CD4-positive, alpha-beta T cell (primary cell): ENCODE data around the gene C13orf46. TPM values are rescaled to one million over a fixed set of nuclear protein-coding genes. Genes with fewer than 3 reads are reported as not detected.

Experiments
- ATAC-seq: fragments of 200-7000 bp; cut with Tn5 transposase; one replicate; pipeline ENCODE4 v1.10.0; 2022; ENCODE audit warnings: mild to moderate bottlenecking; ENCODE audit not compliant: poor library complexity
- CTCF ChIA-PET: fragments of 350-600 bp; sonication (Branson Sonifier 250); formaldehyde crosslinking; loops from one replicate; lab custom pipeline; 2021; ENCODE audit warnings: antibody characterized with exemption, inconsistent platforms; lab: Charles Lee
- POLR2A ChIA-PET: fragments of 350-600 bp; sonication (Branson Sonifier 250); formaldehyde crosslinking; loops from one replicate; lab custom pipeline; 2021; ENCODE audit warnings: antibody characterized with exemption, inconsistent platforms; lab: Charles Lee
- DNase-seq, 14 experiments: peaks; one replicate each; pipeline ENCODE4 v3.0.0-alpha.2; 2013 to 2020; ENCODE audit warnings: mixed read lengths in 2 of 14
- H3K27ac ChIP-seq, 2 donors: one replicate each; pipeline versions ENCODE4 v1.5.1 to v1.7.0; 2013; ENCODE audit warnings: low read length in 2 of 2, low read depth in 1 of 2, mild to moderate bottlenecking in 1 of 2
- H3K27me3 ChIP-seq, 2 experiments: 1 replicate in 1 of 2; 2 replicates in 1 of 2; pipeline versions ENCODE4 v1.6.1 to v1.7.0; 2013; ENCODE audit warnings: low read length in 2 of 2, control low read depth in 1 of 2, mild to moderate bottlenecking in 1 of 2, moderate library complexity in 1 of 2; ENCODE audit not compliant: insufficient read depth in 2 of 2, control insufficient read depth in 1 of 2
- H3K36me3 ChIP-seq: one replicate; pipeline ENCODE4 v1.6.1; 2013; ENCODE audit warnings: low read length, control low read depth; ENCODE audit not compliant: insufficient read depth
- H3K4me1 ChIP-seq: one replicate; pipeline ENCODE4 v1.6.1; 2013; ENCODE audit warnings: low read length, control low read depth; ENCODE audit not compliant: insufficient read depth
- H3K4me3 ChIP-seq: one replicate; pipeline ENCODE4 v1.5.1; 2013; ENCODE audit warnings: mild to moderate bottlenecking, low read length, moderate library complexity
- H3K9me3 ChIP-seq, 2 experiments: 1 replicate in 1 of 2; 2 replicates in 1 of 2; pipeline versions ENCODE4 v1.6.1 to v1.7.0; 2013; ENCODE audit warnings: low read length in 2 of 2, mild to moderate bottlenecking in 2 of 2, control low read depth in 1 of 2, moderate library complexity in 1 of 2; ENCODE audit not compliant: control insufficient read depth in 1 of 2, insufficient read depth in 1 of 2
- H3K27ac Mint-ChIP-seq: one replicate; pipeline ENCODE4 v1.8.0; 2020; ENCODE audit warnings: mixed read lengths
- H3K27me3 Mint-ChIP-seq: one replicate; pipeline ENCODE4 v1.8.0; 2021; ENCODE audit warnings: mixed read lengths
- H3K36me3 Mint-ChIP-seq: one replicate; pipeline ENCODE4 v1.8.0; 2021; ENCODE audit warnings: low read depth, mixed read lengths
- H3K4me1 Mint-ChIP-seq: one replicate; pipeline ENCODE4 v1.8.0; 2021; ENCODE audit warnings: low read depth, mixed read lengths
- H3K4me3 Mint-ChIP-seq: one replicate; pipeline ENCODE4 v1.8.0; 2020; ENCODE audit warnings: mild to moderate bottlenecking, mixed read lengths
- H3K9me3 Mint-ChIP-seq: one replicate; pipeline ENCODE4 v1.8.0; 2020; ENCODE audit warnings: mixed read lengths
- intact Hi-C, 2 experiments: fragments of 100-400 bp; cut with DNase I in 1 of 2; cut with micrococcal nuclease in 1 of 2; formaldehyde crosslinking; loops; one replicate each; pipeline versions ENCODE4 v1.15.1 to v1.9.0; 2023 to 2025; cut with DNase I, micrococcal nuclease
- total RNA-seq, 174 experiments: library from RNA in 2 of 174; stranded (reverse) in 2 of 174; gene quantifications; one replicate each; pipeline ENCODE4 v1.2.3 and lab custom pipeline; 2021 to 2026
- TF ChIP-seq, protein P1 (sequence below): fragments of 200-600 bp; IDR thresholded peaks from one replicate; pipeline ENCODE4 v1.8.0; 2022; ENCODE audit warnings: antibody characterized with exemption, mild to moderate bottlenecking

The C13orf46 gene
- total RNA-seq, 2 experiments from 2014 or later: 19.3 to 19.7 TPM

DNA sequence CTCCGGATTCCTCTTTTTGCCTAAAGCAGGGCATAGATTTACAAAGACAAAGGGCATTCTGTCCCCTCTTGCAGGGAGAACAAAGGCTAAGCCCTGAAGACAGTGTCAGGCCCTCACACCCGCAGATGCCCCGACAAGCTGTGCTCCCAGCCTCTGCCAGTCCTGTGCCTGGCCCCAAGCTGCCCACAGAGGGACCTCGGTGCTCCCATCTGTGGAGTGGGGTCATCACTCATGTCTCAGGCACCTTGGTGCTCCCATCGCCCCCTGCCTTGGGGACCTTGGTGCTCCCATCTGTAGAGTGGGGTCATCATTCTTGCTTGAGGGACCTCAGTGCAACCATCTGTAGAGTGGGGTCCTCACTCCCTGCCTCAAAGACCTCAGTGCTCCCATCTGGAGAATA lies 24.3 kb downstream of the C13orf46 start:
- no peaks in the 10 kb centered on the region for H3K27me3 Mint-ChIP-seq
- Histone ChIP-seq H3K4me1 (peaks cover 13% of the 10 kb centered on the region), H3K27ac (no peak overlapping the region), H3K36me3 (peaks cover 15% of the 10 kb centered on the region), H3K9me3 (peaks cover 0 to 6% of the 10 kb centered on the region in 2 experiments), H3K4me3 (no peak overlapping the region), H3K27me3 (no peaks in the 10 kb centered on the region)
- ChIA-PET CTCF (no interaction called here), POLR2A (no interaction called here)
- intact Hi-C loops: no loop called here
- ATAC-seq: no peak
- TF ChIP-seq, protein P1, sequence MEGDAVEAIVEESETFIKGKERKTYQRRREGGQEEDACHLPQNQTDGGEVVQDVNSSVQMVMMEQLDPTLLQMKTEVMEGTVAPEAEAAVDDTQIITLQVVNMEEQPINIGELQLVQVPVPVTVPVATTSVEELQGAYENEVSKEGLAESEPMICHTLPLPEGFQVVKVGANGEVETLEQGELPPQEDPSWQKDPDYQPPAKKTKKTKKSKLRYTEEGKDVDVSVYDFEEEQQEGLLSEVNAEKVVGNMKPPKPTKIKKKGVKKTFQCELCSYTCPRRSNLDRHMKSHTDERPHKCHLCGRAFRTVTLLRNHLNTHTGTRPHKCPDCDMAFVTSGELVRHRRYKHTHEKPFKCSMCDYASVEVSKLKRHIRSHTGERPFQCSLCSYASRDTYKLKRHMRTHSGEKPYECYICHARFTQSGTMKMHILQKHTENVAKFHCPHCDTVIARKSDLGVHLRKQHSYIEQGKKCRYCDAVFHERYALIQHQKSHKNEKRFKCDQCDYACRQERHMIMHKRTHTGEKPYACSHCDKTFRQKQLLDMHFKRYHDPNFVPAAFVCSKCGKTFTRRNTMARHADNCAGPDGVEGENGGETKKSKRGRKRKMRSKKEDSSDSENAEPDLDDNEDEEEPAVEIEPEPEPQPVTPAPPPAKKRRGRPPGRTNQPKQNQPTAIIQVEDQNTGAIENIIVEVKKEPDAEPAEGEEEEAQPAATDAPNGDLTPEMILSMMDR: no peak
- no peak overlapping the region for H3K4me3 Mint-ChIP-seq
- DNase-seq: no peak
- H3K27ac Mint-ChIP-seq: peak overlapping the region; percentile 58
- H3K9me3 Mint-ChIP-seq: no peaks in the 10 kb centered on the region
- no peaks in the 10 kb centered on the region for H3K4me1 Mint-ChIP-seq
- peaks cover 23% of the 10 kb centered on the region for H3K36me3 Mint-ChIP-seq

DNA sequence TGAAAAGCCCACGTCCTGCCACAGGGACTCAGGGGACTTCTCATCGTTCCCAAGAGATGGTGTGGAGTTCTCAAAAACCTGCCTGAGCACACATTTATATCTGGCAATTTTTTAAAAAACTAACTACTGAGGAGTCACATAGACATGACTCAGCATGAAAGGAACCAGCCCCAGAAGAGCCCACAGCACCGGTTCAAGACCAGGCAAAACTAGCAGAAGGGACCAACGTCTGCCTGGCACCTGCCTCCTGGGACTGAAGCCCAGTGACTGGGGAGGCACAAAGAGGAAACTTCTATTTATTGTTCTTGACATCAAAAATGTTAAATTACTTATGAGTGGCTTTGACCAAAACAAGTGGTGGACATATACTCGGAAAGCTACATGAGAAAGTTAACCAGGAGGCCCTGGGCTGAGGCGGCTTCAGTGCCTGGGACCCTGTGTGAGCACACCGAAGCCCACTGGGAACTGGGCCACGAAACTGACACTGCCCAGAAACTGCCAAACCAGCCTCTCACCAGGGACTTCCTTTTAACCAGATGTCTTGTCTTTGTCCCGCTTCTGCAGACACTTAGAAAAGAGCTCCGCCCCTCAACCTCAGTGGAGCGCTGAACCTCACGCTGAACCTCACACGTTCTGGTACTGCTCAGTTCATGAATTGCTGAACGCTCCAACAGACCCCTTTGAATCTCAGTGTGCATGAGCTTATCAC lies 25.7 kb downstream of the C13orf46 start:
- H3K4me3 ChIP-seq: no peak overlapping the region
- TF ChIP-seq, protein P1: no peak
- peaks cover 2% of the 10 kb centered on the region for H3K36me3 ChIP-seq
- H3K27ac Mint-ChIP-seq: peak overlapping the region; percentile 58
- POLR2A ChIA-PET: no interaction called here
- no peaks in the 10 kb centered on the region for H3K27me3 Mint-ChIP-seq
- no peaks in the 10 kb centered on the region for H3K9me3 ChIP-seq
- H3K27me3 ChIP-seq: no peaks in the 10 kb centered on the region
- H3K4me1 ChIP-seq: peaks cover 13% of the 10 kb centered on the region
- no peaks in the 10 kb centered on the region for H3K9me3 Mint-ChIP-seq
- CTCF ChIA-PET: no interaction called here
- intact Hi-C loops: no loop called here
- ATAC-seq: no peak
- H3K4me3 Mint-ChIP-seq: no peak overlapping the region
- H3K27ac ChIP-seq: no peak overlapping the region
- no peaks in the 10 kb centered on the region for H3K4me1 Mint-ChIP-seq
- no peak for DNase-seq
- H3K36me3 Mint-ChIP-seq: peaks cover 18% of the 10 kb centered on the region

DNA sequence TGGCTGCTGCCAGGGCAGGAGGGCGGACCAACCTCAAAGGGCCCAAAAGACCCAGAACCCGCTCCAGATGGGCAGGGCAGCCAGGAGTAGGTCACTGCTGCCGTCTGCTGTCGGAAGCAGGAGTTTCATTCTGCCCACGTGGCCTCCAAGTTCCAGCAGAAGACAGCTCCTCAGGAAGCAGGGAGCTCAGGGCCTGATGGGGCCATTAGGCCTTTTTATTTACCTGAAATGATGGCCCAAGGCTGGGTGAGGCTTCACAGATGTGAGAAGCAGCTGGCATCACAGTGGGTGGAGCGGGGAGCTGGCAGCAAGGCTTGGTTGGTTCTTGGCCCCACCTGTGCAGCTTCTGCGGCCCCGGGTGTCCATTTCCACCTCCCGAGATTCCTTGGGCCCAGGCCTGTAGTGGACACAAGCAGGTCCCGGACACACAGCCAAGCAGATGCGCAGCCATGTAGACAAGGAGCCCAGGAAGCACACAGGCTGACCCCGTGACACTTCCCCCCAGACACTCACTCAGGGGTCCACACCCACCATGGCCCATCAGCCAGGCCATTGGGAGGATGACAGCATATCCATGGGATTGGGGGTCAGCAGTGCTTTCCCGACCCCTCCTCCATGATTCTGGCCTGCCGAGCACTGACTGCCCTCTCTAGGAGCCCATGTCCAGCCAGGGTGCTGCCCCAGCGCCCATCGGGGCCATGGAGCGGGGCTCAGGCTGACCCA lies 26.4 kb downstream of the C13orf46 start:
- no peak for ATAC-seq
- Histone ChIP-seq H3K27me3 (no peaks in the 10 kb centered on the region), H3K4me3 (no peak overlapping the region), H3K9me3 (no peaks in the 10 kb centered on the region), H3K36me3 (no peaks in the 10 kb centered on the region), H3K27ac (no peak overlapping the region), H3K4me1 (peaks cover 13% of the 10 kb centered on the region)
- ChIA-PET CTCF (no interaction called here), POLR2A (no interaction called here)
- no peak for DNase-seq
- Mint-ChIP-seq H3K36me3 (peaks cover 21% of the 10 kb centered on the region), H3K27me3 (no peaks in the 10 kb centered on the region), H3K4me3 (no peak overlapping the region), H3K4me1 (no peaks in the 10 kb centered on the region), H3K9me3 (no peaks in the 10 kb centered on the region), H3K27ac (peak overlapping the region; percentile 58)
- intact Hi-C loops: no loop called here
- TF ChIP-seq, protein P1: no peak
